Neural progenitor cell (in vitro differentiated cells): ENCODE measurements around the gene RIPOR2.

Experiments used
- EZH2 ChIP-seq: fragments of 200-600 bp; sonication (generic); IDR thresholded peaks from 2 replicates; pipeline ENCODE4 v1.6.1; 2017; ENCODE audit warnings: antibody characterized with exemption, mild to moderate bottlenecking, moderate library complexity
- EZH2phosphoT487 ChIP-seq: fragments of 200-600 bp; sonication (generic); IDR thresholded peaks from 2 replicates; pipeline ENCODE4 v1.6.1; 2017; ENCODE audit warnings: antibody characterized with exemption
- TF ChIP-seq, protein P1 (sequence below): fragments of 200-600 bp; sonication (generic); IDR thresholded peaks from 2 replicates; pipeline ENCODE4 v1.5.1; 2017; ENCODE audit warnings: antibody characterized with exemption, mild to moderate bottlenecking

DNA sequence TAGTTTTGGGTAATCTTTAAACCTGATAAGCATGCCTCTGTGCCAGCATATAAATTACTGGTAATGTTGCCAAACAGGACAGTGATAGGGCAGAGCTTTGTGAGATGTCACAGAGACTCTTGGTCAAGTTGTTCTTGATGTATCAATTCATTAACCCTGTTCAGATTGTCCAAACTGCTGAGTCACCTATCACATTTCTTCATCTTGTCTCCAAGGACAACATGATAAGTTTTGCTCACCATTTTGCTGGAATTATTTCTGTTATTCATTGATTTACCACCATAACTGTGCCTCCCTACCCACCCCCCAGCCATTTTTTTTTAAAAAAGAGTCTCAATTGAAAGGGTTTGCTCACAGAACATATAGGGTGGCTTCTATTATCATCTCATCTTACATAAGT, 180.5 kb downstream of the RIPOR2 start:
- TF ChIP-seq, protein P1, sequence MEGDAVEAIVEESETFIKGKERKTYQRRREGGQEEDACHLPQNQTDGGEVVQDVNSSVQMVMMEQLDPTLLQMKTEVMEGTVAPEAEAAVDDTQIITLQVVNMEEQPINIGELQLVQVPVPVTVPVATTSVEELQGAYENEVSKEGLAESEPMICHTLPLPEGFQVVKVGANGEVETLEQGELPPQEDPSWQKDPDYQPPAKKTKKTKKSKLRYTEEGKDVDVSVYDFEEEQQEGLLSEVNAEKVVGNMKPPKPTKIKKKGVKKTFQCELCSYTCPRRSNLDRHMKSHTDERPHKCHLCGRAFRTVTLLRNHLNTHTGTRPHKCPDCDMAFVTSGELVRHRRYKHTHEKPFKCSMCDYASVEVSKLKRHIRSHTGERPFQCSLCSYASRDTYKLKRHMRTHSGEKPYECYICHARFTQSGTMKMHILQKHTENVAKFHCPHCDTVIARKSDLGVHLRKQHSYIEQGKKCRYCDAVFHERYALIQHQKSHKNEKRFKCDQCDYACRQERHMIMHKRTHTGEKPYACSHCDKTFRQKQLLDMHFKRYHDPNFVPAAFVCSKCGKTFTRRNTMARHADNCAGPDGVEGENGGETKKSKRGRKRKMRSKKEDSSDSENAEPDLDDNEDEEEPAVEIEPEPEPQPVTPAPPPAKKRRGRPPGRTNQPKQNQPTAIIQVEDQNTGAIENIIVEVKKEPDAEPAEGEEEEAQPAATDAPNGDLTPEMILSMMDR: no peak
- TF ChIP-seq EZH2 (no peak), EZH2phosphoT487 (no peak)
